DMS153 (cell line): ENCODE data around the gene ASIC4.

Experiments
- DNase-seq: peaks from one replicate; lab custom pipeline; 2025; lab: John Stamatoyannopoulos, UW

The ASIC4 gene

DNA sequence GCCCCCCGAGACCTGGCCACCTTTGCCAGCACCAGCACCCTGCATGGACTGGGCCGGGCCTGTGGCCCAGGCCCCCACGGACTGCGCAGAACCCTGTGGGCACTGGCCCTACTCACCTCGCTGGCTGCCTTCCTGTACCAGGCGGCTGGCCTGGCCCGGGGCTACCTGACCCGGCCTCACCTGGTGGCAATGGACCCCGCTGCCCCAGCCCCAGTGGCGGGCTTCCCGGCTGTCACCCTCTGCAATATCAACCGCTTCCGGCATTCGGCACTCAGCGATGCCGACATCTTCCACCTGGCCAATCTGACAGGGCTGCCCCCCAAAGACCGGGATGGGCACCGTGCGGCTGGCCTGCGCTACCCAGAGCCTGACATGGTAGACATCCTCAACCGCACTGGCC lies 554 bp downstream of the ASIC4 start:
- no peak for DNase-seq

DNA sequence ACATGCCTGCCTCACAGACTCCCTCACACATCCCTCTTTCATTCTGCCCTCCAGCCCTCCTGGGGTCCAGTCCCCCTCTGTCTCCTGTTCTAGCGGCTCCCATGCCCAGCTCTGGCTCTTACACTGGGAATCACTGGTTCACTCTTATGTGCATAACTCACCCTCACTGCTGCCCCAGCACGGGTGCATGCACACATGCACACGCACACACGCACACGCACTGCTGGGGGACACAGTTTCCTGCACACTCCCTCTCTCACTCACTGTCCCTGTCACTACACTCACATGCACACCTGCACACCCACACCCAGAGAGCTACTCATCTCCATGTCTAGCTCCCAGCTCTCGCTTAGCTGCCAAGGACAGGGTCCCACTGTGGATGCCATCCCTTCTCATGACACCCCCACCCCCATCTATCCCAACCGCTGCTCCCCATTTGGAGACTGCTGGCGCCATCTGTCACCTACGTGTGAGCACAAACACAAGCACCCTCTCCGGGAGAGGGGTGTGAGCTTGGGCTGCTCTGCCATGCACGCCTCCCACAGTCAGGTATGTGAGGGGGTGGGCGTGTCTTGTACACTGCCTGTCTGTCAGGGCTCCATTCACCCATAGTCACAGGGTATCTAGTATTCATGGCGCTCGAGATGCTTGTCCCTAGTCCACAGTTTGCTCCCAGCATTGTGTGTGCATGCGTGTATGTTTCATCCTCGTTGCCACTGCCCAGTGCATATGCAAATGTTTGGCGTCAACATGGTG lies 1.8 kb downstream of the ASIC4 start:
- no peak for DNase-seq

- no peak for DNase-seq
Observed at GRCh38 chr2:219516888-219517287, 2.6 kb downstream of the ASIC4 start.

GRCh38 chr2:219517954-219518778 lies 3.9 kb downstream of the ASIC4 start:
- DNase-seq = no peak

DNA sequence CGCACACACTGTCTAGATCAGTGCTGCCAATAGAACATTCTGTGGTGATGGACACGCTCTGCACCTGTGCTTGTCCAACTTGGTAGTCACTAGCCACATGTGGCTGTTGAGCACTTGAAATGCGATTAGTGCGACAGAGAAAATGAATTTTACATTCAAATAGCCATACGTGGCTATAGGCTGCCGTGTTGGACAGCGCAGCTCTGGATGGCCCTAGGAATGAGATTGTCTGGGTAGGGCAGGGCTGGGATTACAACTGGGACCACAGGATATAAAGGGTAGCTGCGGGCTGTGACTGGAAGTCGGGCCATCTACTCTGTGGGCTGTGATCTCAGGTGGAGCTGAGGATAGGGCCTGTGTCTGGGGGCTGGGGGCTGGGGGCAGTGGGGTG lies 5.2 kb downstream of the ASIC4 start:
- DNase-seq = no peak

- DNase-seq = no peak
Observed at GRCh38 chr2:219520079-219520478, 5.8 kb downstream of the ASIC4 start.

DNA sequence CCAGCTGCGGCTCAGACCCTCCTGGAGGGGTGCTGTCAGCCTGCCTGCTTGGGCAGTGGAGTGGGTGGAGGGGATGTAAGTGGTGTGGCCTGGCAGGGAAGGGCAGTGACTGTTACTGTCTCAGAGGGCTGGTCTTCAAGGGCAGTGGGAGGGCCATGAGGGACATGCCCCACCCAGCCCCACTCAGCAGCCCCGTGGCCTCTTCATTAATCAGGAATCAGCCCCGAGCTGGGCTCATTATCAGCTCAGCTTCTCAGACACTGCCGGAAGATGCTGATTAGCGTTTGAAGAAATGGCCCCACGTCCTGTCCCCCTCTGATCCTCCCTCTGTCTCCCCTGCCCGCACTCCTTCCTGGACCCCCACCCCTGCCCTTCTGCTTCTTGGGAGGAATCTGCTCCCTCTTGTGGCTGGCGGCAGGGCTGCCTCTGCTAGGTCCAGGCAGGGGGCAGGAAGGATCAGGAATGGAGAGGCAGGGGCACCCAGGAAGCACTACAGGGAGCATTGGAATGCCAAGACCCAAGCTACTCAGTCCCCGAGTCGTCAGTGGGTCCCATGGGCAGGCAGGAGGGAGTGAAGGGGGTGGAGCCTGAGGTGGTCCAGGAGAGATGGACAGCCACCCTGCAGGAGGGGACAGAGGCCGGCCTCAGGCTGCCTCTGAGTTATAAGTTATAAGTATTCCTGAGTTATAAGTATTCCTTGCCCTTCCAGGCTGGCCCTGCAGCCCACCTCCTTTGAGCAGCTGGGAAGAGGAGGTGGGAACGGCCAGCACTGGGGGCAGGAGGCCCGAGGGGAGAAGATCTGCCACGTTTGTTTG lies 7.0 kb downstream of the ASIC4 start:
- DNase-seq = no peak

- peak; percentile 16 for DNase-seq
Observed at GRCh38 chr2:219522111-219523030, 8.1 kb downstream of the ASIC4 start.

- DNase-seq = no peak
Observed at GRCh38 chr2:219523031-219523671, 8.9 kb downstream of the ASIC4 start.

- no peak for DNase-seq
Observed at GRCh38 chr2:219524817-219525216, 10.5 kb downstream of the ASIC4 start.

- no peak for DNase-seq
Observed at GRCh38 chr2:219525533-219526232, 11.4 kb downstream of the ASIC4 start.

DNA sequence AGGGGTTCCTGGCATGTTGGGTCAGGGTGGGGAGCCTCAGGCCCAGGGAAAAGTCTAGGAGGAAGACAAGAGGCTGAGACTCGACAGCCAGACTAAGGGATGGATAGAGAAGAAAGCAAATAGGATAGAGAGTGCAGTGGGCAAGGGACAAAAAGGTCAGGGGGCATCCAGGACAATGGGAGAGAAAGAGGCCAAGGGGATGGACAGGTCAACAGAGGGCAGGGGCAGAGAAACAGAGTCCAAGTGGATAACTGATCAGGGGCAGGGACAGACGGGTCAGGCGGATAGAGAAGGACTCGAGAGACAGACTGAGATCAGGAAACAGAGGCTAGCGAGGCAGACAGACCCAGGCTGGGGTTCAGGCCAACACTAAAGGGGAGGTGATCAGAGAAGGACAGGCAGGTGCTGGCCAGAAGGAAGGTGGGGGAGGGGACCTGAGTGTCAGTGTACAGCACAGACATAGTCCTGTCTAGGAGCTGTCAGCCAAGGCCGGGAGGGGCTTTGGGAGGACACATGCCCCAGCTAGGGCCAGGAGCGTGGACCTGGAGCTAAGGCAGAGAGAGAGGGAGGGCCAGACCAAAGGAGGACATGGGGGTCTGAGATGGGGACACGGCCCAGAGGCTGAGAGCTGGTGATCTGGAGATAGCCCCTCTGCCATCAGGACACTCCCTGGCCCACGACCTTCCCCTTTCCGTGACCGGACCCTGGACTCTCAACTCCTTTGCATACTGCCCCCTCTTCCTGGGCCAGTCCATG lies 12.2 kb downstream of the ASIC4 start:
- no peak for DNase-seq

GRCh38 chr2:219527076-219527394 lies 12.8 kb downstream of the ASIC4 start:
- DNase-seq = no peak

DNA sequence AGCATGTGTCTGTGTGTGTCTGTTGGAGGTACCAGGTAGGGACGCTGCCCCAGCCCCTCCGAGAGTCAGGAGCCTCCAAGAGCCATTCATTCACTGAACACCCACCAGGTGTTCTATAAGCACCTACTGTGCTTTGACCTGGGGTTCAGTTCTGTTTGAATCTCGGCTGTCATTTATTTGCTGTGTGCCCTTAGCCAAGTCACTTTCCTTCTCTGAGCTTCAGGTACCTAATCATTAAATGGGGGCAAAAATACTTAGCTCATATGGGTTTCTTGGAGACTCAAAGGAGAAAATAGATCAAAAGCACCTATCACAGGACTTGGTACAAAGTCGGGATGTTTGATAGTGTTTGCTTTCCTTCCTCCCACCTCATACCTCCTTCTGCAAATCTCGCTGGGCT lies 13.2 kb downstream of the ASIC4 start:
- no peak for DNase-seq

GRCh38 chr2:219530048-219530963 lies 16.0 kb downstream of the ASIC4 start:
- peak; percentile 62 for DNase-seq

- no peak for DNase-seq
Observed at GRCh38 chr2:219531639-219532377, 17.5 kb downstream of the ASIC4 start.

DNA sequence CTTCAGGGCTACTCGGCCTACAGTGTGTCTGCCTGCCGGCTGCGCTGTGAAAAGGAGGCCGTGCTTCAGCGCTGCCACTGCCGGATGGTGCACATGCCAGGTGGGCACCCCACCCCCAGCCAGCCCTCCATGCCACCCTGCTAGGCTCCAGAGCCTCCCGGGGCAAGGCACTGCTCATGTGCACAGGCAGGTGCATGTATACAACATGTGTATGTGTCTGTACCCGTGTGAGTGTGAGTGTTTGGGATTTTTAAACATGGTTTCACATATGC lies 18.0 kb downstream of the ASIC4 start:
- no peak for DNase-seq
